Measurements from ENCODE around the gene TRPC4. TPM values are rescaled to one million over a fixed set of nuclear protein-coding genes. Genes with fewer than 3 reads are reported as not detected.
"Not testable (repeated sequence)": the region's sequence is repeated elsewhere in the genome, so short reads cannot be mapped to it uniquely, and the experiment has no call there.

The TRPC4 gene
- total RNA-seq, 2 experiments from 2014 or later = not detected

DNA sequence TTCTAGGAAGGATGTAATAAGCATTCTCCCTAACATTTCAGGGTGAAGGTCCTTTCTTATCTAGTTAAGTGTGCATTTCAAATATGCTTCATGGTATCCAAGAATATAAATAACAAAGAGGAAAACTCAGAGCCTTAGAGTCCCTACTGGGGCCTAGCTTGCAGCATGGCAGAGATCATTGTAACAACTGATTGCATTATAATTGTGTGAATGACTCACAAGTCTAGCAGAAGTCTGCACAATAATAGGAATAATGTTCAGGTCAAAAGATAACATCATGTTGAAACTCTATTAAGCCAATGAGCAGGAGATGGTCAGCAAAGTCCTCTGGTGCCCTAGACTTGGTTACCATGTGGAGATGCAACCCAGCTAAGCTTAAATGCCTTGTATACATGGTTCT is 274.4 kb downstream of the TRPC4 start:
- H3K9me3 ChIP-seq (ENCODE audit: control insufficient read depth in 1 of 2, insufficient read depth in 1 of 2, low read length in 2 of 2) = no peaks in the 10 kb centered on the region
- Mint-ChIP-seq H3K27me3 (no peaks in the 10 kb centered on the region), H3K4me3 (no peak overlapping the region), H3K4me1 (ENCODE audit: low read depth) (no peaks in the 10 kb centered on the region), H3K36me3 (ENCODE audit: low read depth) (no peaks in the 10 kb centered on the region), H3K27ac (no peak overlapping the region), H3K9me3 (peaks cover 2% of the 10 kb centered on the region)
- intact Hi-C loops (cut with DNase I, micrococcal nuclease) = no loop called here
- H3K4me3 ChIP-seq (ENCODE audit: low read length) = no peak overlapping the region
- H3K4me1 ChIP-seq (ENCODE audit: insufficient read depth, low read length) = no peaks in the 10 kb centered on the region
- no peaks in the 10 kb centered on the region for H3K27me3 ChIP-seq (ENCODE audit: control insufficient read depth in 1 of 2, insufficient read depth in 2 of 2, low read length in 2 of 2)
- POLR2A ChIA-PET = no interaction called here
- DNase-seq (no peak), ATAC-seq (ENCODE audit: poor library complexity) (no peak)
- no peaks in the 10 kb centered on the region for H3K36me3 ChIP-seq (ENCODE audit: insufficient read depth, low read length)
- TF ChIP-seq, protein P1, sequence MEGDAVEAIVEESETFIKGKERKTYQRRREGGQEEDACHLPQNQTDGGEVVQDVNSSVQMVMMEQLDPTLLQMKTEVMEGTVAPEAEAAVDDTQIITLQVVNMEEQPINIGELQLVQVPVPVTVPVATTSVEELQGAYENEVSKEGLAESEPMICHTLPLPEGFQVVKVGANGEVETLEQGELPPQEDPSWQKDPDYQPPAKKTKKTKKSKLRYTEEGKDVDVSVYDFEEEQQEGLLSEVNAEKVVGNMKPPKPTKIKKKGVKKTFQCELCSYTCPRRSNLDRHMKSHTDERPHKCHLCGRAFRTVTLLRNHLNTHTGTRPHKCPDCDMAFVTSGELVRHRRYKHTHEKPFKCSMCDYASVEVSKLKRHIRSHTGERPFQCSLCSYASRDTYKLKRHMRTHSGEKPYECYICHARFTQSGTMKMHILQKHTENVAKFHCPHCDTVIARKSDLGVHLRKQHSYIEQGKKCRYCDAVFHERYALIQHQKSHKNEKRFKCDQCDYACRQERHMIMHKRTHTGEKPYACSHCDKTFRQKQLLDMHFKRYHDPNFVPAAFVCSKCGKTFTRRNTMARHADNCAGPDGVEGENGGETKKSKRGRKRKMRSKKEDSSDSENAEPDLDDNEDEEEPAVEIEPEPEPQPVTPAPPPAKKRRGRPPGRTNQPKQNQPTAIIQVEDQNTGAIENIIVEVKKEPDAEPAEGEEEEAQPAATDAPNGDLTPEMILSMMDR (IDR thresholded peaks at IDR 0.05) = no peak
- CTCF ChIA-PET = no interaction called here
- H3K27ac ChIP-seq (ENCODE audit: low read depth in 1 of 2, low read length in 2 of 2) = no peak overlapping the region

DNA sequence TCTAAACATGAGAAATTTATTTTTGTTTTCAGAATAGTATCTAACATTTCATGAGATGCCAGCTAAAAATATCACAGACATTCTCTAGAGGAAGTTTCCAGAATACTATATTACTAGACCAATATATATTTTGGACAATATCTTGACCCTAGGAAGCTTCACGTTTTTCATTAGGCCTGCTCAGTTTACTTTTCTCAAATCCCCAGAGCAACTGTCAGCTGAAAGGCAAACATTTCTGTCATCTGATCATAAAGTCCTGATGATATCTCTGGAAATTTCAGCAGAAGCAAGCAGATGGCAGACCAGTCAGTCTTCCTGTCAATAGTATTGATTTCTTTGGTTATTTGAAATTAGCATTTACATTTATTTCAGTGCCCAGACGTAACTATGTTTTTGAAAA is 275.0 kb downstream of the TRPC4 start:
- Histone ChIP-seq H3K4me3 (ENCODE audit: low read length) (no peak overlapping the region), H3K9me3 (ENCODE audit: control insufficient read depth in 1 of 2, insufficient read depth in 1 of 2, low read length in 2 of 2) (no peaks in the 10 kb centered on the region), H3K36me3 (ENCODE audit: insufficient read depth, low read length) (no peaks in the 10 kb centered on the region), H3K4me1 (ENCODE audit: insufficient read depth, low read length) (no peaks in the 10 kb centered on the region), H3K27ac (ENCODE audit: low read depth in 1 of 2, low read length in 2 of 2) (no peak overlapping the region), H3K27me3 (ENCODE audit: control insufficient read depth in 1 of 2, insufficient read depth in 2 of 2, low read length in 2 of 2) (no peaks in the 10 kb centered on the region)
- no peaks in the 10 kb centered on the region for H3K4me1 Mint-ChIP-seq (ENCODE audit: low read depth)
- ChIA-PET CTCF (no interaction called here), POLR2A (no interaction called here)
- H3K9me3 Mint-ChIP-seq = peaks cover 2% of the 10 kb centered on the region
- intact Hi-C loops (cut with DNase I, micrococcal nuclease) = no loop called here
- H3K4me3 Mint-ChIP-seq = no peak overlapping the region
- TF ChIP-seq, protein P1 (IDR thresholded peaks at IDR 0.05) = no peak
- no peaks in the 10 kb centered on the region for H3K27me3 Mint-ChIP-seq
- no peak for ATAC-seq (ENCODE audit: poor library complexity)
- no peak overlapping the region for H3K27ac Mint-ChIP-seq
- DNase-seq = no peak
- no peaks in the 10 kb centered on the region for H3K36me3 Mint-ChIP-seq (ENCODE audit: low read depth)

DNA sequence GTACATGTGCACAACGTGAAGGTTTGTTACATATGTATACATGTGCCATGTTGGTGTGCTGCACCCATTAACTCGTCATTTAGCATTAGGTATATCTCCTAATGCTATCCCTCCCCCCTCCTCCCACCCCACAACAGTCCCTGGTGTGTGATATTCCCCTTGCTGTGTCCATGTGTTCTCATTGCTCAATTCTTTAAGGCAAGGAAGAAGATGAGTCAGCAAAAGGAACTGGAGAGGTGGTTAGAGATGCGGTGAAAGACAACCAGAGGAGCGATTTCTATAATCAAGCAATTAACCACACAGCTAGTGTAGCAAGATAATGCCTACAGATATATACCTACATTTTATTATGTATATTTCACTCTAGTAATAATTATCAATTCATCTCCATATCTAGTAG is 280.2 kb downstream of the TRPC4 start:
- H3K27ac Mint-ChIP-seq; H3K4me1 Mint-ChIP-seq (ENCODE audit: low read depth); H3K4me3 ChIP-seq (ENCODE audit: low read length); CTCF ChIA-PET; DNase-seq; H3K27me3 Mint-ChIP-seq; POLR2A ChIA-PET; H3K4me1 ChIP-seq (ENCODE audit: insufficient read depth, low read length); H3K27me3 ChIP-seq (ENCODE audit: control insufficient read depth in 1 of 2, insufficient read depth in 2 of 2, low read length in 2 of 2); H3K27ac ChIP-seq (ENCODE audit: low read depth in 1 of 2, low read length in 2 of 2); ATAC-seq (ENCODE audit: poor library complexity); H3K9me3 ChIP-seq (ENCODE audit: control insufficient read depth in 1 of 2, insufficient read depth in 1 of 2, low read length in 2 of 2); H3K4me3 Mint-ChIP-seq; H3K36me3 ChIP-seq (ENCODE audit: insufficient read depth, low read length); H3K9me3 Mint-ChIP-seq; H3K36me3 Mint-ChIP-seq (ENCODE audit: low read depth); intact Hi-C loops (cut with DNase I, micrococcal nuclease): not testable (repeated sequence)

DNA sequence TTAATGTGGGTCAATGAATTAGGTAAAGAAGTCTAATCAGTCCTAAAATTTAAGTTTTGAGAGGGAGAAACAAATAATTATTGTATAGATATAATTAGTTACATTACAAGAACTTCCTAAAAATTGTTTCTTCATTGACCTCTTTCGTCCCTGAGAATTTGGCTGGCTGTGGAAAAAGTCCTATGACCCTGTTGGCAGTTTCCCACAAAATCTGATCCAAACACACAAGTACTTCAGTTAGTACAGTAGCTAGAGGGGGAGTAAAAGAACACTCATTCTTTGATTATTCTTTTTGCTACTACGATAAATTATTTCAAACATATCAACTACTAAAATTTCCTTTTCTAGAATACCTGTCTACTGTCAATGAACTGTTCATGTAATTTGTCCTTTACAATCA is 282.3 kb downstream of the TRPC4 start:
- no peaks in the 10 kb centered on the region for H3K36me3 Mint-ChIP-seq (ENCODE audit: low read depth)
- H3K4me3 Mint-ChIP-seq = no peak overlapping the region
- no peaks in the 10 kb centered on the region for H3K27me3 Mint-ChIP-seq
- H3K4me1 ChIP-seq (ENCODE audit: insufficient read depth, low read length) = no peaks in the 10 kb centered on the region
- H3K4me1 Mint-ChIP-seq (ENCODE audit: low read depth) = no peaks in the 10 kb centered on the region
- no peak overlapping the region for H3K4me3 ChIP-seq (ENCODE audit: low read length)
- CTCF ChIA-PET = no interaction called here
- intact Hi-C loops (cut with DNase I, micrococcal nuclease) = no loop called here
- H3K27ac Mint-ChIP-seq = no peak overlapping the region
- POLR2A ChIA-PET = no interaction called here
- TF ChIP-seq, protein P1 (IDR thresholded peaks at IDR 0.05) = no peak
- peaks cover 2% of the 10 kb centered on the region for H3K9me3 Mint-ChIP-seq
- H3K9me3 ChIP-seq (ENCODE audit: control insufficient read depth in 1 of 2, insufficient read depth in 1 of 2, low read length in 2 of 2) = no peaks in the 10 kb centered on the region
- no peaks in the 10 kb centered on the region for H3K36me3 ChIP-seq (ENCODE audit: insufficient read depth, low read length)
- no peak overlapping the region for H3K27ac ChIP-seq (ENCODE audit: low read depth in 1 of 2, low read length in 2 of 2)
- DNase-seq (no peak), ATAC-seq (ENCODE audit: poor library complexity) (no peak)
- no peaks in the 10 kb centered on the region for H3K27me3 ChIP-seq (ENCODE audit: control insufficient read depth in 1 of 2, insufficient read depth in 2 of 2, low read length in 2 of 2)
